ENCODE data around the gene ZNF579. TPM values are rescaled to one million over a fixed set of nuclear protein-coding genes. Genes with fewer than 3 reads are reported as not detected.

ZNF579 gene
- polyA plus RNA-seq, 2 of the 4 experiments (the other 2 are of a cell fraction): 6.5 to 16.2 TPM

GRCh38 chr19:55552206-55552605, 28.4 kb downstream of the ZNF579 start:
- Histone ChIP-seq H3K4me1 (peaks cover 51% of the 10 kb centered on the region), H3K27ac (no peak overlapping the region; a peak in 1 of 6 replicates), H3K4me2 (no peak overlapping the region), H3K9me3 (no peaks in the 10 kb centered on the region), H3K4me3 (no peak overlapping the region)
- no peak for FAIRE-seq
- ATAC-seq: no peak
- POLR2A ChIA-PET: no interaction called here
- 79% methylated on average over 5 of the region's 5 CpGs for WGBS (ENCODE audit: missing lambda C conversion rate)
- TF ChIP-seq MAZ (IDR thresholded peaks at IDR 0.05; ENCODE audit: borderline replicate concordance, low read depth, low read length) (no peak), EHMT2 (IDR thresholded peaks at IDR 0.05; ENCODE audit: low read depth) (no peak)
- CTCF ChIA-PET: interaction anchor here (1.0 to 7.6 kb wide), 7 partner anchors 9 to 84 kb away, joined by 3 to 43 read pairs (median 10); partner anchors contain the start of genes ZNF579 and ZNF865
- DNase-seq (ENCODE audit: low read depth in 1 of 2, low spot score in 1 of 2): no peak

GRCh38 chr19:55550321-55550650, 30.4 kb downstream of the ZNF579 start:
- no peak for FAIRE-seq
- ChIA-PET POLR2A (interaction anchor here (0.5 to 4.7 kb wide), 15 partner anchors 21 to 305 kb away, joined by 3 to 44 read pairs (median 5); partner anchors contain the start of genes FIZ1, UBE2S, ZNF524 and ZNF579), CTCF (interaction anchor here (0.8 to 7.6 kb wide), 17 partner anchors 11 to 410 kb away, joined by 3 to 43 read pairs (median 5); partner anchors contain the start of genes FIZ1, ZNF579 and ZNF865)
- WGBS (ENCODE audit: missing lambda C conversion rate): 1% methylated on average over 7 of the region's 7 CpGs
- no peaks in the 10 kb centered on the region for H3K9me3 ChIP-seq
- H3K4me1 ChIP-seq: peaks cover 70% of the 10 kb centered on the region
- H3K4me3 ChIP-seq: peak overlapping the region; percentile 38
- DNase-seq (ENCODE audit: low read depth in 1 of 2, low spot score in 1 of 2): no peak
- H3K27ac ChIP-seq: peak overlapping the region; percentile 97 to 99
- peak overlapping the region; percentile 82 for H3K4me2 ChIP-seq
- peak; percentile 1 to 30; a peak in 2 of 6 replicates for ATAC-seq
- no peak for TF ChIP-seq HES2 (IDR thresholded peaks at IDR 0.05)
- TF ChIP-seq JUN (IDR thresholded peaks at IDR 0.05): 0 out of 5 replicates have a peak, but pooled peaks of 1 of the 2 experiments have one; percentile 41
- no peak for TF ChIP-seq RCOR1 (IDR thresholded peaks at IDR 0.05; ENCODE audit: low read depth, low read length)
- TF ChIP-seq MAFK (IDR thresholded peaks at IDR 0.05; ENCODE audit: partially characterized antibody): no peak
- no peak for TF ChIP-seq MYC (IDR thresholded peaks at IDR 0.05; ENCODE audit: borderline replicate concordance, low read length)
- no peak for TF ChIP-seq HDAC2 (IDR thresholded peaks at IDR 0.05)
- TF ChIP-seq ZNF302 (CRISPR knock-in tag; IDR thresholded peaks at IDR 0.05): no peak
- 0 out of 2 replicates have a peak, but pooled peaks have one; percentile 30 for TF ChIP-seq RARB (CRISPR knock-in tag; IDR thresholded peaks at IDR 0.05)
- no peak for TF ChIP-seq HEYL (CRISPR knock-in tag; IDR thresholded peaks at IDR 0.05)
- TF ChIP-seq POLR2A (IDR thresholded peaks at IDR 0.05; ENCODE audit: low read length): no peak
- no peak for TF ChIP-seq HOXB5 (CRISPR knock-in tag; IDR thresholded peaks at IDR 0.05)
- TF ChIP-seq CBX8 (IDR thresholded peaks at IDR 0.05): no peak
- TF ChIP-seq NPAS2 (CRISPR knock-in tag; IDR thresholded peaks at IDR 0.05; ENCODE audit: borderline replicate concordance): no peak
- TF ChIP-seq E2F6 (IDR thresholded peaks at IDR 0.05; ENCODE audit: borderline replicate concordance, low read depth): no peak
- TF ChIP-seq REST (IDR thresholded peaks at IDR 0.05): no peak
- no peak; the same call in 1 of the 2 replicates for TF ChIP-seq GATA3 (IDR thresholded peaks at IDR 0.05; ENCODE audit: borderline replicate concordance)
- no peak for TF ChIP-seq BCL3 (IDR thresholded peaks at IDR 0.05)
- no peak for TF ChIP-seq ZC3H11A (IDR thresholded peaks at IDR 0.05)
- no peak for TF ChIP-seq EP300 (IDR thresholded peaks at IDR 0.05)
- TF ChIP-seq, protein P1, sequence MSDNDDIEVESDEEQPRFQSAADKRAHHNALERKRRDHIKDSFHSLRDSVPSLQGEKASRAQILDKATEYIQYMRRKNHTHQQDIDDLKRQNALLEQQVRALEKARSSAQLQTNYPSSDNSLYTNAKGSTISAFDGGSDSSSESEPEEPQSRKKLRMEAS (IDR thresholded peaks at IDR 0.05): 0 out of 2 replicates have a peak, but pooled peaks have one; percentile 13
- no peak for TF ChIP-seq RNF2 (IDR thresholded peaks at IDR 0.05; ENCODE audit: borderline replicate concordance, low read depth)
- TF ChIP-seq SMC3 (IDR thresholded peaks at IDR 0.05): no peak; the same call in 2 of the 3 replicates
- TF ChIP-seq RFX5 (IDR thresholded peaks at IDR 0.05): no peak; the same call in 1 of the 2 replicates
- TF ChIP-seq ZSCAN20 (CRISPR knock-in tag; IDR thresholded peaks at IDR 0.05): no peak
- no peak for TF ChIP-seq CHD2 (IDR thresholded peaks at IDR 0.05; ENCODE audit: low read length, partially characterized antibody)
- TF ChIP-seq ELK1 (IDR thresholded peaks at IDR 0.05; ENCODE audit: low read depth, low read length): no peak
- no peak for TF ChIP-seq ATOH8 (CRISPR knock-in tag; IDR thresholded peaks at IDR 0.05; ENCODE audit: low read depth)
- no peak for TF ChIP-seq JUNB (IDR thresholded peaks at IDR 0.05)
- no peak for TF ChIP-seq BHLHE40 (IDR thresholded peaks at IDR 0.05; ENCODE audit: low read depth, low read length)
- no peak for TF ChIP-seq EHF (CRISPR knock-in tag; IDR thresholded peaks at IDR 0.05)

Data from A549 (cell line).